Stimulated activated CD8-positive, alpha-beta memory T cell treated with anti-CD3 and anti-CD28 coated beads, Interleukin-7, amount 100 ng/mL, for 24 hours (primary cell): Measurements from ENCODE around the gene HS3ST4.

Experiments used
- DNase-seq: peaks from one replicate; pipeline ENCODE4 v3.0.0-alpha.2; 2020; ENCODE audit warnings: low read depth

HS3ST4 gene

GRCh38 chr16:25691519-25692091, at the start of gene HS3ST4:
Gene HS3ST4, plus strand, starts transcription at chr16:25691959.
- no peak for DNase-seq

DNA sequence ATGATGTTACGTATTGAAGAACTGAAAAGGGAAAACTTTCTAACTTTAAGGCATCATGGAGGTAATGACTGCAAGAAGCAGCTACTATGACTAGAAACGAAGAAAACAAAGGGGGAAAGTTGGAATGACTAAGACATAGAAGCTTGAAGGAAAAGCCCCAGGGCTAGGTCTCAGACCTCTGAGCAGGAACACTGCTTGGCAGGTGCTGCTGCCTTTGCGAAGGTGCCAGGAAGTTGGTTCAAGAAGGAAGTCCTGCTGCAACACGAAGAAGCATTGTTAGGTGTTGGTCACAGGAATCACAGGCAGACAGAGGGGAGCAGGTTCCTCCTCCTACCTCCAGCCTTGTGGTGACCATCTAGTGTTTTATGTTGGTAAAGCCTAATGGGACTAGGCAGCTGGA, 48.1 kb upstream of the HS3ST4 start:
- no peak for DNase-seq

GRCh38 chr16:25656639-25657038, 35.1 kb upstream of the HS3ST4 start:
- no peak for DNase-seq

DNA sequence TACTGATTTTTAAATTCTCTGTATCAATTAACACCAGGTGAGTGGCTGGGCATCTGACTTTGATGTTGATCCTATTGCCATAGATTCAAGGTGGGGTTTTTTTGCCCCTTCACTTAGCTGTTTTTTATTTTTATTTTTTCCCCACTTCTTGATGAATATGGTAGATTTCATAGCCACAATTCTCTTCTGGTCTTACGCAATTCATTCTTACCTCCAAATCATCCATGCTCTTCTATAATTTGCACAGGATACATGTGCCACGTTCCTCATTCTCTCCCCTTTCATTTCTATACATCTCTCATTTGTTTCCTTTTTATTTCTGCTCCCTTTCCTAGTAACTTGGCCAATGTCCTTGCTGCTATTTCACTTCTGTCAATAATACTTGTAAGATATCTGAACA, 14.9 kb upstream of the HS3ST4 start:
- no peak for DNase-seq

- DNase-seq = no peak
Observed at GRCh38 chr16:25679511-25679910, 12.2 kb upstream of the HS3ST4 start.

DNA sequence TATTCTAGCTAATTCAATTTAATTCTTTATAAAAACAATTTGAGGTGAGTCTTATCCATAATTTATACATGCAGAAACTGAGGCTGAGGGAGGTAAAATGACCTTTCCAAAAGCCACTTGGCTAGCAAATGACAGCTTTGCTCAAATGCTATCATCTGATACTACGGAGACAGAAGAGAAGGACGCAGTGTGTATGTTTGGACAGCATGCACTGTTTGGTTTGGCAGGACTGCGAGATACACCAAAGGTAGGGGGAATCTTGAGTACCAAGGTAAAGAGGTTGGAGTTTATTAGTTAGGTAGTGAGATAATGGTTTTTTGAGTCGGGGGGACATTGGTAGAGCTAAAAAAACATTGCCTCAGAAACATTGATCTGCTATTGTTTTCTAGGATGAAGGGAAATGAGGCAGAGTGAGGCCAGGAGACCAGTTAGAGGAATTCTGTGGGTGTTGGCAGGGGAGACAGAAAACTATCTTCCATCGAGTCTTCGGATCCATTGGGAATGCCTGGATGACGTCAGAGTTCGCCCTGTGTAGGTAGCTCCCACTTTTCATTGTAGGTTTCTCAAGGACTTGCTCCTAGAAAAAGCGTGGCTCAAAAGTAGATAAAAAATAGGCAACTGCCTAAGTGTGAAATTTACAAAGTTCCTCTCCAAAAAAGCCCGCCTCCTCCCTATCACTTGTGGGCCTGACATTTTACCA, 2.5 kb upstream of the HS3ST4 start:
- no peak for DNase-seq

GRCh38 chr16:25690552-25691143, 1.1 kb upstream of the HS3ST4 start:
- no peak for DNase-seq

DNA sequence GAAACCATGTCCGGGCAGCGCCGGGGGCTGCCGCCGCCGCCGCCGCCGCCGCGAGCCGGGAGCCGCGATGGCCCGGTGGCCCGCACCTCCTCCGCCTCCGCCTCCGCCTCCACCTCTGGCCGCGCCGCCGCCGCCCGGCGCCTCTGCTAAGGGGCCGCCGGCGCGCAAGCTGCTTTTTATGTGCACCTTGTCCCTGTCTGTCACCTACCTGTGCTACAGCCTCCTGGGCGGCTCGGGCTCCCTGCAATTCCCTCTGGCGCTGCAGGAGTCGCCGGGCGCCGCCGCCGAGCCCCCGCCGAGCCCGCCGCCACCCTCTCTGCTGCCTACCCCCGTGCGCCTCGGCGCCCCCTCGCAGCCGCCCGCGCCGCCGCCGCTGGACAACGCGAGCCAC, 587 bp downstream of the HS3ST4 start:
- no peak for DNase-seq

- no peak for DNase-seq
Observed at GRCh38 chr16:25692742-25693508, 1.2 kb downstream of the HS3ST4 start.

- DNase-seq = no peak
Observed at GRCh38 chr16:25693631-25694030, 1.9 kb downstream of the HS3ST4 start.

GRCh38 chr16:25699069-25699468, 7.3 kb downstream of the HS3ST4 start:
- DNase-seq = no peak

DNA sequence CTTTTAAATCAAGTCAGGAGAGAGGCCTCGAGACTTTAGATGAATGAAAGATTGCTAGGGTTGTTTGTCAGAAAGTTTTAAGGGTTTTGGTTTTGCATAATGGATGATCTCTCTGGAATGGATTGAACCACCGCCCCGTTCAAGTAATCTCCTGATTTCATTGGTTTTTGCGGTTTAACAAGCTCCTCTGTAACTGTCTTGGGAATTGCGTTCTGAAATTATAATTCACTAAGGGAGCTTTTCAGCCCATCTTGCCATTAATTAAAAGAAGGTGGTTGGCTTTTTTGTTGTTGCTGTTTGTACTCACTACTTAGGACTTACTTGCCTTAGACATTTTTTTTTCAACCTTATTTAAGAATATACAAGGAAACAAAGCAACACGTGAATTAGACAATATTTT, 8.8 kb downstream of the HS3ST4 start:
- no peak for DNase-seq

DNA sequence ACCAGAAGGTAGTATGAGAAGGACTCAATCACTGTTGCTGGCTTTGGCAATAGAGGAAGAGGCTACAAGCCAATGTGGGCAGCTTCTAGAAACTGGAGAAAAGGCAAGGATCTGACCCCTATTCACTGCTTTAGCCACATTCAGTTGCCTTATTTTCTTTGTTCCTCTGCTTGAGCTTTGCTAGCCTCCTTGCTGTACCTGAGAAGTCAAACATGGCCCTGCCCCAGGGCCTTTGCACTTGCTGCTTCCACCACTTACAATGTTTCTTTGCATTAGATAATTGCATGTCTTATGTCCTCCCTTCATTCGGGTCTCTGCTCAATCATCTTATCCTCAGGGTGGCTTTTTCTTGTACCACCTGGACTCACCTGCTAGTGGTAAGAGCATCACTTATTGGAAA, 15.8 kb downstream of the HS3ST4 start:
- no peak for DNase-seq

GRCh38 chr16:25707982-25708583, 16.3 kb downstream of the HS3ST4 start:
- no peak for DNase-seq

DNA sequence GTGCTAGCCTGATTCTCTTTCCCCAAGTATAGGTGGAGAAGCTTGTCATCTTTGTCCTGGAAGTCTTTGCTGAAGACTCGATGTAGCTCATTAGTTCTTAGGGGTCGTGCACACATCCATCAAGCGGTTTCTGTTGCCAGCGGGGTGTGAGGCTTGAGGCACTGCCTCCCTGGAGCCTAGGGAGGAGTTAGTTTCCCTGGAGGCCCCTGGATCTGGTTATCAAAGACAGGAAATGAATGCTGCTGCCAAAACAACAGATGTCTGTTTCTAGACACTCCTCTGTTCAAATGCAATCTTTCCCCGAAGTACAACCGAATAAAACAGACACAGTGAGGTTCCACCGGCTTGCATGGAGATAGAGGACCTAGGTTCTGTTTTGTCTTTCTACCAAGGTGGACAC, 17.5 kb downstream of the HS3ST4 start:
- no peak for DNase-seq

DNA sequence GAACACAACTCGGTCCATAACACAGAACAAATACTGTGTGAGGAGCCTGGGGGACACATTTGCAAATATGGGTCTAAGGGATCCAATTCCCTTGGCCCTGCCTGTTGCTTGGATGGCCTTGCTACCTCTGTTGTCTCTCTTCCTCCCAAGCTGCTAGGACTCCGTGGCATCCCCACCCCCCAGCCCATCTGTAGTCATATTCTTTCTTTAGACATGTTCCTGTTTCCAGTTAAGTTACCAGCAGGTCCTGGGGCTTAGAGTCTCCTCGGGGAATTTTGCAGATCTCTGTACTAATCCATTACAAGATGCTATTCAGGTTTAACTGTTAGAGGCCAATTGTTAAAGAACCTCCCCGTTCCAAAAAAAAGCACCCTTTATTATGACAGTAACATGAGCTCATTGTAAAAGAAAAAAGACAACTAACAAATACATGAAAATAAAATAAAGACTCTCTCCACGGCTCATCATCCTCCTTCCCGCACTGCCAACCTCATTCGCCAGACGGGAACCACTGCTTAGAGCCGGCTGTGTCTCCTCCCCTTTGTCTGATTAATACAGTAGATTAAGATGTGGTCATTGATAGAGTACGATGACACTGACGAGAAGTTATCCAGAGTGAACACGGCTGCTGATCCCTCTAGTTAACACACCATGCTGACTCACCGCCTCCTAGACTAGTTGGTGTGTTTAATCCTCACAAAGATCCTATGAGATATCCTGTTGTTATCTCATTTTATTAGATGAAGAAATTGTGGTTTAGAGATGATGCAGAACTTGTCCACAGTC, 22.2 kb downstream of the HS3ST4 start:
- no peak for DNase-seq

DNA sequence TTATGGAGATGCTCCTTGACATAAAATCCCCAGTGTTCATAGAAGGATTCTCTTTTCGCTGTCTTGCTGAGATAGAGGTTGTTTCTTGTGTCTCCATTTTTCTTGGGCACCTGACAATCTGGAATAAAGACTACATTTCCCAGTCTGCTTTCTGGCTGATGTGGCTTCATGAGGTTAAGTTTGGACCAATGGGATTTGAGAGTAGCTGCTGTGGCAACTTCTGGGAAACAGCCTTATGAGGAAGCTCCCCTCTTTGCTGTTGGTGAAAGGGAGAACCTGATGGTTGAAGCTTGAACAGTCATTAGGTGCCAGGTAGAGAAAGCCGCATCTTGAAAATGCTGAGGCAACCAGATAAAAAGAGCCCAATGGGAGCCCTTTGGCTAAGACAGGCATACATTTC, 24.4 kb downstream of the HS3ST4 start:
- no peak for DNase-seq

DNA sequence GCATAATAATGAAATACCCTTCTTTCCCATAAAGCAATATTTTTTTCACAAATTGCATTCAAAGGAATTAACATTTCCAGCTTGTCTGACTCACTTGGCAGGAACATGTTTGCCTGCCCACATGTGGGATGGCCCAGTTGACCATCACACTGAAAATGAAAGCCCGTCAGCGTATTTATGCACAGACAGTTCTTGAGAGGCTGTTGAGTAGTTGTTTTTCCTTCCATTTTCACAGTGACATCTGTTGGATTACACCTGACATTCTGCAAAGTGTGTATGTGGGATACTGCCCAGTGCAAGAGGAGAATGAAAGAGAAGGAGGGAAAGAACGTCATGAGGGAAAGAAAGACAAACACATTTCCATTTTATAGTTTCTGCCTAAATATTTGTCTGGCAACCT, 29.7 kb downstream of the HS3ST4 start:
- DNase-seq = no peak

DNA sequence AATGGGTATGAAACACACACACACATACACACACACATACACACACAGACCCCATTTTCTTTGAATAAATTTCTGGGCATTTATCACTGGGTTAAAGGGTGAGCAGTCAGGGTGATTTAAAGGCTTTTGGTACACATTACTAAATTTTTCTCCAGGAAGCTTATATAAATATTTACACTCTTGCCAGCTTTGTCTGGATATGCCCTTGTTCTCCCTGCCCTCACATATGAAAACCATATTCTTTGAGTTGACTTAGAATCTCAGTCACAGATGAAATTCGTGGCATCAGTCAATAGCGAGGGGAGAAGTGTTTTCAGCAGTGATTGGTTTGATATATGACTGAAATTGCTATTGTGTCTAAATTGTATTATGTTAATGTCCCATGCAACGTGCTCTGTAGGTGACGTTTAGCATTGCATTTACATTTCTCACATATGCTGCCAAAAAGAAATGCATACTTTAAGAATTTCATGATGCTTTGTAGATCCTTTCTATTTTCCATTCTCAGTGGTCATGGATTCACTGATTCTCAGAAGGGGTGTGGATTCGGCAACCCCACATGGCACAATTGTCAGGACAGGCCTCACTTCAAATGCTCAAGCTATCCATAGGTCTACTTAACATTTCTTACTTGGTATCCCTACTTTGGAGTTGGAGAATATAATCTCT, 34.8 kb downstream of the HS3ST4 start:
- DNase-seq = no peak

DNA sequence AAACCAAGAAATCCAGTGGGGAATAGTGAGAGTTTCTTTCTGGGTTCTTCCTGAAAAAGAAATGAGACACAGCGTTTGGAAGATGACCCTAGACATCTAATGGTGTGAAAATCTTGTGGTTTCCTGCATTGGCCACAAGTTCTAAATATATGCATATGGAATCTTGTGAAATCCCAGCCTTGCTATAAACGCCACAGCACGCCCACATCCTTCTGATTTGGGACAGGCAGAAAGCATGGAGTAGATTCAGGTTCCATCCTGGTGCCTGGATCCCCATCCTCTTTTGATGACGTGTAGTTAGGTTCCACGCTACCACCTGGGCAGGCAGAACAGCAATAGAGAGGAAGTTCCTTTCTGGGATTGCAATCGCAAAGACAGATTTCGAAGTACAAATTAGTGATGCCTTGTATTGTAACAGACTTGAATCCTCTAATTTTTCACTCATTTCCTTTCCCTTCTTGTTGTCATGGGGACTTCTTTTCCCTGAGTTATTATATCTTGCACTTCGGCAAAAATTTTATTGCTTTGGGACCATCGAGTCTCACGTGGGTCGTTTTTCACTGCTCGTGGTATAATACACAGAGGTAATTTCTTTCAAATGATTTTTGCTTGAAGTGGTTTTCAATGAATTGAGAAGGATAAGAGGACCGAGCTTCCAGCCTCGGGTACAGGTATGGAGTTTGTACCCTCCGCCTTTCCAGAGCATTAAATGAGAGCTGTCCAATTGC, 37.6 kb downstream of the HS3ST4 start:
- no peak for DNase-seq

DNA sequence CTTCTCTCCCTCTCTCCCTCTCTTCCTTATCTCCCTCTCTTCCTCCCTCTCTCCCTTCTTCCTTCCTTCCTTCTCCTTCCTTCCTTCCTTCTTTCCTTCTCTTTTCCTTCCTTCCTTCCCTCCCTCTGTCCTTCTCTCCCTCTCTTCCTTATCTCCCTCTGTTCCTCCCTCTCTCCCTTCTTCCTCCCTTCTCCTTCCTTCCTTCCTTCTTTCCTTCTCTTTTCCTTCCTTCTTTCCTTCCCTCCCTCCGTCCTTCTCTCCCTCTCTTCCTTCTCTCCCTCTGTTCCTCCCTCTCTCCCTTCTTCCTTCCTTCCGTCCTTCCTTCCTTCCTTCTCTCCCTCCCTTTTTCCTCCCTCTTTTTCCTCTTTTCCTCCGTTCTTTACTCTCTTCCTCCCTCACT, 38.6 kb downstream of the HS3ST4 start:
- DNase-seq = no peak
